ENCODE data around the gene TARBP1.

GRCh38 chr1:234527346-234527745 lies 48.4 kb upstream of the TARBP1 start:
- TF ChIP-seq CTCF (conservative IDR thresholded peaks at IDR 0.05; ENCODE audit: low read length) (no peak), EZH2phosphoT487 (IDR thresholded peaks at IDR 0.05; ENCODE audit: borderline replicate concordance, low read depth, low read length) (no peak)

Data from OCI-LY7 (cell line).